RPMI7951 (cell line): ENCODE results near the gene FYB1. TPM values are rescaled to one million over a fixed set of nuclear protein-coding genes. Genes with fewer than 3 reads are reported as not detected.
"Not testable (repeated sequence)": the region's sequence is repeated elsewhere in the genome, so short reads cannot be mapped to it uniquely, and the experiment has no call there.

ENCODE experiments used
- DNase-seq: peaks from one replicate; pipeline ENCODE4 v3.0.0-alpha.2; 2012; ENCODE audit warnings: low read depth
- total RNA-seq: library from RNA; depleted of rRNA; stranded (reverse); fragments of >200 nt; shearing (Covaris generic); gene quantifications from 2 replicates; pipeline ENCODE4 v1.2.3, GENCODE V29; 2014

The FYB1 gene
- total RNA-seq, 1 experiment from 2014 or later: 0.60 TPM

DNA sequence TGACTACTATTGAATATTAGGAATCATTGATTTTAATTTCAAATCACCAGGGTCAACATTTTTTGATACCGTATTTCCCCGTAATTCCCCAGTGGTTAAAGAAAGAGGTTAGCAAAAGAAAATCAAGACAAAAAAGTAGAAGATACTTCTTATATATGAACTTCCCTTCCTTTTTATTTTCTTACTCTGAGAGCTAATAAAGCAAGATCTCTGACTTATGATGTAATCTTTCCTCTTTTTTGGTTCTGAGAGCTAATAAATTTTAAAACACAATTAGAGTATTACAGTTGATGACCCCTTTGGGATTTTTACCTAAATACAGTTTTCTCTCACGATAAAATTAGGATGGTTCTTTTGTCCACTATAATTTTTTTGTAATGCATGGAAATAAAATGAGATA lies 9.2 kb upstream of the FYB1 start:
- no peak for DNase-seq

DNA sequence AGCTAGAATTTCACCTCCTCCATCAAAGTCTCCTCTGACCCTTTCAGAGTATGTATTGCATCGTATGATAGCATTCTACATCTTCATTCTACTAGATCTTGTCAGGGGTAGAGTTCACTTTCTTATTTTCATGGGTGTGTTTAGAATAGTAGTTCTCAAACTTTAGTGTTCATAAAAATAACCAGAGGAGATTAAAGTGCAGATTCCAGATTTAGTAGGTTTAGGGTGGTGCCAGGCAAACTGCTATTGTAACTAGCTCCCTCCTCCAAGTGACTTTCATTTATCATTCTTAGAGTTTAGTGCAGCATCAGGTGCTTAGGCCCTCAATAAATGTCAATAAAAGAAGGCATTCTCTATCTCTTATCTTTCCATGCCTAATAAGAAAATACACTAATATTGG lies 7.2 kb upstream of the FYB1 start:
- DNase-seq: no peak

DNA sequence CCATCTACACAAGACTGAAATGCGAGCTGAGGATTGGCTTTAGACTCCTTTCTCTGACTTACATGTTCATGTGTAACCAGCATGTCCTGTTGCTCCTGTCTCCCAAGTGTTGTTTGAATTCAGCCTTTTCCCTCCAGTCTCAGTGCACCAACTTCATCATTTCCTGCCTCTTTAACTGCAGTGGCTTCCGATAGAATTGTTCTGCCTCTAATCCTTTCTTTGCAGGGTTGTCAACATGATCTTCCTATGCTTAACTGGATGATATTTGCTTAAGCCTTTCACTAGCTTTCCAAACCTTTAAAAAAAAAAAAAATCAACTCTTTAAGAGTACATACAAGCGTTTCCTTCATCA lies 6.7 kb upstream of the FYB1 start:
- no peak for DNase-seq

DNA sequence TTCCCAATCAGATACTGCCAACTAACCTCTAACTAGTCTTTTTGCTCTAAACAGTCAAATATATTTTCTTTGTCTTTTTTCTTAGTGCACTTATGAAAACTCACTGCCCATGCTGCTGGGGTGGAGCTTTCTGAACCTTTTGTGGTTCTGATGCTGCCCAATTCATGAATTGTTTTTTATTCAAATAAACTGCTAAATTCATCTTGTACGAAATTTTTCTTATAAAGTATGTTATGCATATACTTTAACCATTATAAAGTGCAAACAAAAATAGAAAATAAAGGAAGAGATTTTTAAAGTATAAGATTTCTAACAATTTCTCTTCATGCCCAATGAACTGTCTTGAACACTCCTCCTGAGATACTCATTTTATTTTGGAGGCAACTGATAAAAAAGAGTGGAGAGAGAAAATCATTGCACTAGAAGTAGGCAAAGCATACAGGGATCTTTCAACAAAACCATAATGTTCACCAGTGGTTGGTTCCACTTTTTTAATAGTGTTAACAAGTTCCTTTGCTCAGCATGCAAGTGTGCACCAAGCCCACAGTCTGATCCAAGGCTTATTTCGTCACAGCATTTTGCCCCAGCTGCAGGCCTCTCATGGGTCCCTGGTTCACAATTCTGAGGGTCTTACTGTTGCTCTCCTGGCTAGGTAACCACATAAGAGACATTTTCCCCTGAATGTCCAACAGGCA lies 6.2 kb upstream of the FYB1 start:
- no peak for DNase-seq

DNA sequence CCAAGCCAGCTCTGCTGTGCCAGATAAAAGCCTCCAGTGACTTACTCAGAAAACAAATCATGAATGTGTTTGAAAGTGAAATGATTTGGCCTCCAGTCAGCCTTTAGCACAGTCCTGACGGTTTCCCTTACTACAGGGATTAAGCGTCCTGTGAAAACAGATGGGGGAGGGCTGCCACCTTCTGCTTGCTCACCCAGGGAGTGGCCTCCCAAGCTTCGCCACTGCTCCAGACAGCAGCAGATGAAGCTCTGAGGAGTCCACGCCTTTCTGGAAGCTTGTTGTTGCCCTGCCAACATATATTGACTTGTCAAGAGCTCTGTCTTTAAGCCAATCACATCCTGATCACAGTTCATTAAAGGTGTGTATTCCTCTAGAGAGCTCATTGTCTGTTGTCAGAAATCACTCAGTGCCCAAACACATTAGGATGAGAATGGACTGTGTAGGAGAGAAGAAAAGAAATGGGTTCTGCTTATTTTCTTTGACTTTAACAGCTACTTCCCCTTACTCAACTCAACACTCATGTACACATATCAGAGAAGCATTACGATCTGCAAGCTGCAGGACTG lies 4.9 kb upstream of the FYB1 start:
- no peak for DNase-seq

DNA sequence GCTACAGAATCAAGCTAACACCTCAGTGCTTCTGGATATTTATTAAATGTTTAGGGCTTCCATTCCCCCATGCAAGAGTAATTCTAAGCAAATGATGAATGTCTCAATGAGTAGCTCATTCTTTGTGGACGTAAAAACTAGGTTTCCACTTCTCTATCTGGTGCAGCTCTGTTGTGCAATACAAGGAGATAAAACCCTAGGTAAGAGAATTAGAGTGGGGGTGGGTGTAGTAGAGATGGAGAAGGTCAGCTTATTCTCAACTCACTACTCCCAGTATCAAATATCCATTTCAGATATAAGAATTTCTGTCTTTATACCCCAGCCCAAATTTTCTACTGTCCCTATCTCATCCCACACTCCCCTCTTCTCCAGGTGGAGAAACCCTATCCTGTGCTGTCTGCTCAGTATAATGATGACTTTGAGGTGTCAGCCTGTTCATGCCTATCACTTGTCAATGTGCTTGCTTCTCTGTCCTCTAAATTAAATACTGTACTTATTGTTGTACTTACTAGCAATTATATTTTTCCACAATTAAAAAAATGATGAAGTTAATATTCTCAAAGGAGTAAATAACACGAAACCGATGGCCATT lies 4.3 kb upstream of the FYB1 start:
- DNase-seq: no peak

- not testable (repeated sequence) for DNase-seq
Observed at GRCh38 chr5:39221671-39222070, 2.3 kb upstream of the FYB1 start.

DNA sequence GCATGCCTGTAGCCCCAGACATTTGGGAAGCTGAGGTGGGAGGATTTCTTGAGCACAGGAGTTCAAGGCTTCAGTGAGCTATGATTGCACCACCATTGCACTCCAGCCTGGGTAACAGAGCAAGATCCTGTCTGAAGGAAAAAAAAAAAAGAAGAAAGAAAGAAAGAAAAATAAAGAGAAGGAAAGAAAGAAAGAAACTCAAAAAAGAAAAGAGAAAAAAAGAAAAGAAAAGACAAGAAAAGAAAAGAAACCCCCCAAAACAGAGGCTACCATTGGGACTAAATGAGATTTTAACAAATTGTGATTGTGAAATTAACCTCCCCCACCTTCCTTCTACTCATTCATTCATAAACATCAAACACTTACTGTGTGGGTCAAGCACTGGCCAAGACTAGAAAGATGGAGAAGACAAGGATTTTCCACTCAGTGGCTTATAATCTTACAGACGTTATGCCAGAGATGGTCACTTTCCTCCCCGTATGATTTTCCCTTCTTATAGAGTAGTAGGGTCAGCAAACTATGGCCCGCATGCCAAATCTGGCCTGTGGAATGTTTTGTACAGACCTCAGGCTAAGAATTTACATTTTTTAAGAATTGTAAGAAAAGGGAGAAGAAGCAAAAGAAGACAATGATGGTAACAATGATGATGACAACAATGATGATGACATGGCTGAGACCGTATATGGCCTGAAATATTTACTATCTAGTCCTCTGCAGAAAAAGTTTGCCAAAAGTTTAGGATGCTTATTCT lies 1.1 kb upstream of the FYB1 start:
- DNase-seq: no peak

GRCh38 chr5:39218482-39219402 lies 621 bp downstream of the FYB1 start:
- DNase-seq: no peak

- DNase-seq: peak; percentile 68
Observed at GRCh38 chr5:39217365-39218281, 1.7 kb downstream of the FYB1 start.

GRCh38 chr5:39216631-39217030 lies 2.7 kb downstream of the FYB1 start:
- no peak for DNase-seq

- no peak for DNase-seq
Observed at GRCh38 chr5:39215857-39216256, 3.5 kb downstream of the FYB1 start.

DNA sequence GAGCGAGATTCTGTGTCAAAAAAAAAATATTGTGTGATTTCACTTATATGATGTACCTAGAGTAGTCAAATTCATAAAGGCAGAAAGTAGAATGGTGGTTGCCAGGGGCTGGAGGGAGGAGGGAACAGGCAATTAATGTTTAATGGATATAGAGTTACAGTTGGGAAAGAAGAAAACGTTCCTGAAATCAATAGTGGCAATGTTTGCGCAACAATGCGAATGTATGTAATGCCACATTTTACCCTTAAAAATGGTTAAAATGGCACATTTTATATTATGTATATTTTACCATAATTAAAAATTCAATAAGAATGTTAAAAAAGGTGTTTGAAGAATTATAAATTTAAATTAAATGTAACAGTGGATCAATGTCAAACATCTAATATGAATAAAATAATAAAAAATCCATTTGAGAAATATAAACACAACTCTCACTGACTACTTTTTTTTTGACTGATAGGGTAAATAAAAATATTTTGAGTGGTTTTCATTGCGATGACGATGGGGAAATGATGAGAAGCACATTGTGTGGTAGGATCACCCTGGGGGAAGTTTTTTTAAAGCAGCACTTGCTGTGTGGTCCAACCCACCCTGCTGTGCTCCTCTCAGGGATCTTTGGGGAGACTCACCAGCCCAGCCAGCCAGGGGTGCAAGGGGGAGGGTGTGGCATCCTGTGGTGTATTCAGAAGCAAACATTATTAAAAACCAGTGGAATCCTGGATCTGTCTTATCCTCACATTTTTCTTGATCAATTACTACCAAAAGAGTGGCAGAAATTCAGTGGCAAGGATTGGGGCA lies 4.3 kb downstream of the FYB1 start:
- DNase-seq: no peak

- DNase-seq: no peak
Observed at GRCh38 chr5:39213447-39214207, 5.7 kb downstream of the FYB1 start.

DNA sequence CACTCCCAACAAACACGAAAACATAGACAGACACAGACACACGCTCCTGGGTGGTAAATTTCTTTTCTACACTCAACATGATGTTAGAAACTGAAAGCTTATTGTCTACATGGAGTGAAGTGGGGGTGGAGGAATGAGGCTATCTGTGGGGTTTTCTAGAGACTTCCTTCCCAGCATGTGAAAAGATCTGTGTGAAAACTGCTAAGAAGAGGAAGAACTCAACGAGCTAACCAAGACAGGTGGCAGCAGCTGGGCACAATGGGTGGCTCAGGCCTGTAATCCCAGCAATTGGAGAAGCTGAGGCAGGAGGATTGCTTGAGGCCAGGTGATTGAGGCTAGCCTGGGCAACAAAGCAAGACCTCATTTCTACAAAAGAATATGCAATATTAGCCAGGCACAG lies 7.6 kb downstream of the FYB1 start:
- no peak for DNase-seq

DNA sequence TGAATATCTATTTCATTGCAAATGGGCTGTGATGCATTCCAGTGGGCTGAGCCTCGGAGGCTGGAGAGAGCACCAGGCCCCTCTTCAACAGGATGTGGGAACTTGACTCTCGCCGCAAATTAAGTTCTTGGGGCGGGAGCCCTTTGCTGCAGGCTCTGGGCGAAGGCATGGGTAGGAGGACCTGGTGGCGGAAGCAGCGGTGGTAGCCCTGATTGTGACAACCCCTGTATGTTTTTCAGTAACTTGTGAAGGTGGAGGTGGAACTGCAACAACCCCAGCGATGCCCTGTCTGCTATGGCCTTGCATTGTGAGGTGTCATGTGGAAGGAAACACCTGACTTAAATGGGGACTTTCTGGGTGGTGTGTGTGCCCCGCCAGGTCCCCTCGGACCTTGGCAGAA lies 9.4 kb downstream of the FYB1 start:
- DNase-seq: peak; percentile 35

DNA sequence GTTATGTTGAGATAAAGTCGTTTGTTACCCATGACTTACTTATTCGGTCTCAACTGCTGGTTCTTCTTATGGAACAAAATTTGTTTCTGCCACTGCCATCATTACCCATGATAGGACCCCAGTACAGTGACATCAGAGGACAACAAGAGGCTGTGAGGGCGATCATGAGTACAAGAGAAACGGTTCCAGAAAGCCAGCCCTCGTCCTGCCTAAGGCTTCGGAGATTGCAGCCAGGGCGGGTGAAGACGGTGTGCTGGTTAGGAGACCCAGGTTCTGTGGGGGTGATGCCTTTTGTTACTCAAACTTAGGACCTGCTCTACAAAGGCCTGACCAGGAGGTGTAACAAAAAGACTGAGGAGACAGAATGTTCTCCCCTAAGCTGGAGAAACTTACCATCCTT lies 10.9 kb downstream of the FYB1 start:
- DNase-seq: no peak

DNA sequence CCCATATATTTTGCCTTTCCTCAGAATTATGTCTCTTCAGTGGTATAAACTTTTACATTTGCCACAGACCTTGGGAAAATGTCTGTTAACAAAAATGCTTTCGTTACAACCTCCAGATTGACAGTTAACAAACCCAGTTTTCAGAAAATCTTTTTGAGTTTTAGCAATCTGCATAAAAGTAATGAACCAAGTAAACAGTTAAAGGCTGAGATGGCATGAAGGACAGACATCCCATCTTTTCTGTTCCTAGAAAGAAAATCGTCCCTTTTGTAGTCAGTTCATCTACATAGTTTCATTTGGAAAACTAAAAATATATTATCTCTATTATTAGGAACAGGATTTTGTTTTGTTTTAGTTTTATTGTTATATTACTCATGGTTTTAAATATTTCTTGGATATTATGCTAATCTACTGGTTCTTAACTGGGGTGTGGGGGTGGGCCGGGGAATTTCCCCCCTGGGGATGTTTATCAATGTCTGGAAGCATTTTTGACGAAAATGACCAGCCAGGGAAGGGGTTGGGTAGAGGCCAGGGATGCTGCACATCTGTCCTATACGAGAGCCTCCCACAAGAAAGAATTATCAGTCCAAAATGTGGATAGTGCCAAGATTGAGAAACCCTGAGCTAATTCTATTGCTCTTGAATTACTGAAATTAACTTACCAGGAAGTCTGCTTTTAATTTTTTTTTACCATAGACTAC lies 11.9 kb downstream of the FYB1 start:
- DNase-seq: no peak
